Astrocyte of the spinal cord (primary cell): ENCODE data around the gene ATP5F1A.
"Not testable (repeated sequence)": the region's sequence is repeated elsewhere in the genome, so short reads cannot be mapped to it uniquely, and the experiment has no call there.

ENCODE experiments used
- DNase-seq: peaks from one replicate; pipeline ENCODE4 v3.0.0; 2011; ENCODE audit warnings: low read depth, low spot score
- H3K4me3 ChIP-seq: 2 replicates; pipeline ENCODE4 v1.5.1; 2011; ENCODE audit warnings: low read depth, mild to moderate bottlenecking, low read length, moderate library complexity
- in situ Hi-C: cut with HindIII; loops from 2 replicates; pipeline ENCODE4 v1.10.0; 2017; ENCODE audit warnings: low sequenced_read_pairs
- TF ChIP-seq, protein P1 (sequence below): IDR thresholded peaks from 2 replicates; pipeline ENCODE4 v1.5.1; 2012; ENCODE audit warnings: low read depth, mild to moderate bottlenecking, low read length, inconsistent platforms

Gene ATP5F1A

DNA sequence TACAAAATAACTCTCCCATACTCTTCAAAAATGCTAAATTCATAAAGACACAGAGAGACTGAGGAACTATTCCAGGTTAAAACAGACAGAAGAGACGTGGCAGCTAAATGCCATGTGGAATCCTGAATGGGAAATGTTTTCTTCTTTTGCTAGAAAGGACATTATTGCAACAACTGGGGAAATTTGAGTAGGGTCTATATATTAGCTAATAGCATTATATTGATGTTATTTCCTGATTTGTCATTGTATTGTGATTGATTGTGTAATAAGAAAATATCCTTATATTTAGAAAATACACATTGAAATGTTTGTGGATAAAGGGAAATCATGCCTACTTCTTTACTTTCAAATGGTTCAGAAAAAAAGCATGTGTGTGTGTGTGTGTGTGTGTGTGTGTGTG lies 49.5 kb downstream of the ATP5F1A start:
- no peak overlapping the region for H3K4me3 ChIP-seq
- TF ChIP-seq, protein P1, sequence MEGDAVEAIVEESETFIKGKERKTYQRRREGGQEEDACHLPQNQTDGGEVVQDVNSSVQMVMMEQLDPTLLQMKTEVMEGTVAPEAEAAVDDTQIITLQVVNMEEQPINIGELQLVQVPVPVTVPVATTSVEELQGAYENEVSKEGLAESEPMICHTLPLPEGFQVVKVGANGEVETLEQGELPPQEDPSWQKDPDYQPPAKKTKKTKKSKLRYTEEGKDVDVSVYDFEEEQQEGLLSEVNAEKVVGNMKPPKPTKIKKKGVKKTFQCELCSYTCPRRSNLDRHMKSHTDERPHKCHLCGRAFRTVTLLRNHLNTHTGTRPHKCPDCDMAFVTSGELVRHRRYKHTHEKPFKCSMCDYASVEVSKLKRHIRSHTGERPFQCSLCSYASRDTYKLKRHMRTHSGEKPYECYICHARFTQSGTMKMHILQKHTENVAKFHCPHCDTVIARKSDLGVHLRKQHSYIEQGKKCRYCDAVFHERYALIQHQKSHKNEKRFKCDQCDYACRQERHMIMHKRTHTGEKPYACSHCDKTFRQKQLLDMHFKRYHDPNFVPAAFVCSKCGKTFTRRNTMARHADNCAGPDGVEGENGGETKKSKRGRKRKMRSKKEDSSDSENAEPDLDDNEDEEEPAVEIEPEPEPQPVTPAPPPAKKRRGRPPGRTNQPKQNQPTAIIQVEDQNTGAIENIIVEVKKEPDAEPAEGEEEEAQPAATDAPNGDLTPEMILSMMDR: no peak
- in situ Hi-C loops: no loop called here
- DNase-seq: no peak

DNA sequence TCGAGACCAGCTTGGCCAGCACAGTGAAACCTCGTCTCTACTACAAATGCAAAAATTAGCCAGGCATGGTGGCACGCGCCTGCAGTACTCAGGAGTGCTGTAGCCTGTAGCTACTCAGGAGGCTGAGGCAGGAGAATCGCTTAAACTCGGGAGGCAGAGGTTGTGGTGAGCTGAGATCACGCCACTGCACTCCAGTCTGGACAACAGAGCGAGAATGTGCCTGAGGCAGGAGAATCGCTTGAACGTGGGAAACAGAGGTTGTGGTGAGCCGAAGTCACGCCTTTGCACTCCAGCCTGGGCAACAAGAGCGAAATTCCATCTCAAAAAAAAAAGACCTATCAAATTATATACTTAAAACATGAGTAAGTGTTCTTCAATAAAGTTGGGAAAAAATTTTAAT lies 50.7 kb downstream of the ATP5F1A start:
- DNase-seq, in situ Hi-C loops: not testable (repeated sequence)

DNA sequence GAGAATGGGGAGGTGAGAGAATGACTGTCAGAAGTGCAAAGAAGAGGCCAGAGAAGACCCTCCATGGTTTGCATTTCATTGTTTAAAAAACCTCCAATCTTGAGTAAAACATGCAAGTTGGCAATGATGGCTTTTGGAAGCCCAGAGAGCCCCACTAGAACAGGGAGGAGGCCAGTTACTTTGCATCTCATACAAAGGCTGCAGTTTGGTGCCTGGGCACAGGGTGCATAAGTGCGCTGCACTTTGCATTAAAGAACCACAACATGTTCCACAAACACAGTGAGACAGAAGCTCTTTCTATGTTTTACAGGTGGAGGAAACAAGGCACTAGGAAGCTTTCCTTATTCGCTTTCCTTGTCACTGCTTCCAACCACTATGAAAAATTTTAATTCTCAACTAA lies 51.4 kb downstream of the ATP5F1A start:
- DNase-seq: no peak
- no peak overlapping the region for H3K4me3 ChIP-seq
- TF ChIP-seq, protein P1: no peak
- in situ Hi-C loops: no loop called here

More for the DNA sequence above, 50.7 kb downstream of the ATP5F1A start:
- H3K4me3 ChIP-seq: not testable (repeated sequence)

DNA sequence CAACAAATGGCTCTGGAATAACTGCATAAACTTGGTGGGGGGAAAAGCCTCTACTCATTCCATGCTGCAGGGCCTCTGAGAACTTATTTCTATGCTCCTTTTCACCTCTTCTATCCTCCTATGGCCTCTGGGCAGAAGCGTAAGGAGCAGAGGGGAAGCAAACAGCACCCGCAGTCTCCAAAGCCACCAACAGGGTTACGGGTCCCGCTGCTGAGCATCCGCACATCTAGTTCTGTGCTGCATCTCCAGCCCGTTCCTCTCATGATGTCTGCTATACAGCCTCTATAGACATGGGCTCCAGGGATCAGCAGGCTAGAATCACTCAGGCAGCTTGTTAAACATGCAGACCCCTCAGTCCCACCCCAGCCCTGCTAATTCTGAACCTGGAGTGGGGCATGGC lies 52.0 kb downstream of the ATP5F1A start:
- no peak for DNase-seq
- TF ChIP-seq, protein P1: no peak
- H3K4me3 ChIP-seq: no peak overlapping the region
- in situ Hi-C loops: no loop called here

DNA sequence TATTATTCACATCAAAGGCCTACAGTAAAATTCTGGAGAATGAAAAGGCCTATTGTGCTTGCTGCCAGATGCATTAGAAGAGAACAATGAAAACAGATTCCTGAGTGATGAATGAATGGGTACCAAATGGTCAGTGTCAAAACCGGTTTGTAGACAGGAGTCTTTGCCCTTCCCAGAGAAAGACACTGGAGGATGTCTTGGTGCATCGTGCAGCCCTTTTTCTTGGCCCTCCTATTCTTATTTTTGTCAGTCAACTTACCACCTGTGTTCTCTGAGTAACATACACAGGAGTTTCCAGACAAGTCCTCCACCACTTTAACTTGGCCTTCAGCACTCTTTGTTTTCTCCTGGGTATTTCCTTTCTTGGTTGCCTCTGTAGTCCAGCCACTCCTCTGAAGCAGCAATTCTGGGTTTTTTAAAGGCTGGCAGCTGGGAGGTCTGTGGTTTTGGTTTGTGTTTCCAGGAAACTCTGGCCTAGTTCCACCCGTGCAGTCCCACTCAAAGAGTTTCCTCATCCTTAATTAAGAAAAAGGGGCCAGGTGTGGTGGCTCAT lies 55.4 kb downstream of the ATP5F1A start:
- H3K4me3 ChIP-seq: no peak overlapping the region
- DNase-seq: peak; percentile 84
- in situ Hi-C loops: no loop called here
- TF ChIP-seq, protein P1: no peak

DNA sequence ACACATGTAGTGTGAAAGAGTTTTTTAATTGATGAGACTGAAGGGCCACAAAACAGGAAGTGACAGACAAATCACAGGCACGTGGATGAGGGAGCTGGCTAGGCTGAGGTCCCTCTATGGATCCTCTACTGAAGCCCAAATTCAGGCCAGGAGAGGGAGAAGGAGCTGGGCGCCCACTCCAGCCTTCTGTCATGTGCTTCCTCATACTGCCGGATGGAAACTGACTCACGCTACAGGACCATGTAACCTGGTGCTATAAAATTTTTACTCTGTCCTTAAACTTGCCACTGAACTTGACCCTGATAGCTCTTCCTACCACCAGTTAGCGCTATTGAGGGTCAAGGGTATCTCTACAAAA lies 57.4 kb downstream of the ATP5F1A start:
- TF ChIP-seq, protein P1: no peak
- in situ Hi-C loops: no loop called here
- no peak overlapping the region for H3K4me3 ChIP-seq
- DNase-seq: no peak

DNA sequence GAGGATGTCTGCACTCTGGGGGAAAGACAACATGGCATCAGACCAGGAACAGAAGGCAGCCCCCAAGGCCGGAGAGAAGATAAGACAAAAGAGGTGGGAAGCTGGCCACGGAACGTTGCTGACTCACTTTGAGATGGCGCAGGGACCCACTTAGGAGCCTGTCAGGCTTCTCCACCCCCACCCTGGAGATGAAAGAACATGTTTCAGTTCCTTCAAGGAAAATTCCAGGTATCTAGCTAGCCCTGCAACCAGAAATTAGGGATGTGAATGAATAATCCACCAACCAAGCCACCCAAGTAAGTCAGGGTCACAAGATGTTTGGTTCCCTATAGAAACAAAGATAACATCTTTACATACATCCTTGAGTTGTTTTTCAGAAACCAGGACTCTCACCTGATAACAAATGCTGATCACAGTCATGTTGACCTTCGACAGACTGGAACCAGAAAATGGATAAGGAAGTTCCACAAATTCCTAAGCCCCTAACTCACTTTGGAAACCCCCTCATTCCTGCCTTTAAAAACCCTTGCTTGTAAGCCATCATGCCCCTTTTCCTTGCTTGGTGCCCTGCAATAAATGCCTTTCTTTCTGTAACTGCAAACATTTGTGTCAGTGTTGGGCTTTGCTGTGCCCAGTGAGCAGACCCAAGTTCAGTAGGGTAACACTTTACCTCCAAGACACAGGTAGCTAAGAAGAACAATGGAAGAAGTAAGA lies 57.9 kb downstream of the ATP5F1A start:
- TF ChIP-seq, protein P1: no peak
- no peak for DNase-seq
- in situ Hi-C loops: no loop called here
- no peak overlapping the region for H3K4me3 ChIP-seq
